Left ventricle myocardium superior (tissue), 1 donor: ENCODE data around the gene STPG4. TPM values are rescaled to one million over a fixed set of nuclear protein-coding genes. Genes with fewer than 3 reads are reported as not detected.

ENCODE experiments used
- ATAC-seq: fragments of 200-7000 bp; cut with Tn5 transposase; one replicate; pipeline ENCODE4 v1.9.1; 2020; ENCODE audit warnings: mild to moderate bottlenecking, moderate library complexity
- DNase-seq: peaks from one replicate; pipeline ENCODE4 v3.0.0-alpha.2; 2020
- intact Hi-C: fragments of 100-400 bp; cut with micrococcal nuclease; formaldehyde crosslinking; loops from one replicate; pipeline ENCODE4 v1.11.0; 2022
- total RNA-seq: library from RNA; stranded (reverse); fragmentation: NEBNext Ultra II Directional; extraction: Animal tissue kit (Norgen Biotek cat#: 25700); gene quantifications from one replicate; pipeline ENCODE4 v1.2.1, GENCODE V29; 2021
- donor health status: DM: no; HTN: yes; CAD: no; lungs with severe emphysema.

Gene STPG4
- total RNA-seq, 1 donor from 2014 or later = not detected

DNA sequence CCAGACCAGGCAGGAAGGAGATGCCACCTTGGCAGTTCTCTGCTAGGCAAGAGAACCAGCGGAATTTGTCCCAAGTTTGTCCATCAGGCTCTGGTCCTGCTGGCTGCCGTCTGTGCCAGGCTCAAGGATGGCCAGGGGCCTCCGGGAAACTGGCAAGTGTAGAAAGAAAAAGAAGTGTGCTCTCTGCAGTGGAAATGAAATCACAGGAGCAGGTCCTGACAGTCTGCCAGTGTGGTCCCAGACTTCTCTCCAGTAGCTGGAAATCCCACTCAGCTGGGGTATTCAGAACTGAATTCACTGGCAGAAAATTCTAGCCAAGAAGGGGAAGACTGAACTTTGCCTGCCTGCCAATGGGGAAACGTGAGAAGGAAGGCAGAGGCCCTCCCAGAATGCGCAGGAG, 91.0 kb downstream of the STPG4 start:
- no peak for DNase-seq
- intact Hi-C loops = no loop called here
- ATAC-seq = no peak

DNA sequence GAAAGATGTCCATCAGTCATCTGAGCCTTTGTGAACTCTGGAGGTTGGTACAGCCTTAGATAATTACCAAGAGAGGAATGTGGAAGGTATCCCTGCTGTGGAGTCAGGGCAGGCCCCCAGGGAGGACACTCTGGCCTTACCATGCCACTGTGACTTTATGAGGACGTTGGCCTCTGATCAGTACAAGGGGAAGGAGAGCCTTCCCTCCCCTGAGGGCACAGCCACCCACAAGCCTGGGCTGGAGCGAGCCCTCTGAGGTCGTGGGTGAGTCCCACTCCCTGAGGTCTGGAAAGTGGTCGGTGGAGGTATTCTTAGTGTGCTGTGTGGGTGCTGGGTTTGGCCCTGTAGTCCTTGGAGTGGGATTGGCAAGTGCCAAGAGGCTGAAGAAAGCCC, 91.6 kb downstream of the STPG4 start:
- no peak for ATAC-seq
- intact Hi-C loops = no loop called here
- no peak for DNase-seq

- ATAC-seq (no peak), DNase-seq (no peak)
- intact Hi-C loops = no loop called here
Observed at GRCh38 chr2:47062681-47063537, 92.2 kb downstream of the STPG4 start.

DNA sequence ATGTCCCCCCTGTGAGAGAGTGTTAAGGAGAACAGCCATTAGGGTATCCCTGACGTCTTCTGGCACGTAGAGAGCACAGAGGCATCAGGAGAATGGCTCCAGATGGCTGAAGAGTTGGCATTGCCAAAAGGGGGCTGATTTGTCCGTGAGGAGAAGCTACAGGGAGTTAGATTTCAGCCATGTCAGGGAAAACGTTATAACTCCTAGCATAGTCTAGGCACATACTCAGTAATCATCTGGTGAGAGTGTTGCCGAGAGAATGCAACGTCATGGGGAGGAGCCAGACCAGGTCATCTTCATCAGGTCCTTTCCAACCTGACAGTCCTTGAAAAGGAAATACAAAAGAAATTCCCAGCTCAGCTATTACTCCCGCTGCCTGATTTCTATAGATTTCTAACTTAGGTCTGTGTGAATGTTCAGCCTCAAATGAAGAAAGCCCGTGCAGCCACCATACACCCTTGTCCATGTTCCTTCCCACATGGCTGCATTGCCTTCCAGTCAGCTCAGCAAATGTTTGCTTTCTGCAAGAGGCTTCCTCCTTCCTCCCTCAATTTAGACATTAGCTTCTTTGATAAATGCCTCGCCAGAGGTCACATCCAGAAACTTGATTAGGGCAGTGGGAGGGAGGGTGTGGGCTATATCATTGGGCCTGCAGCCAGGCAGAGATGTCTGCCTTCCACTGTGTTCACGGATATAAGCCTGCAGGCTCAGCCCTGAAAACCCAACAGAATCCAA, 93.0 kb downstream of the STPG4 start:
- DNase-seq (no peak), ATAC-seq (peak; percentile 44)
- intact Hi-C loops = no loop called here

- DNase-seq (no peak), ATAC-seq (no peak)
- intact Hi-C loops = no loop called here
Observed at GRCh38 chr2:47060652-47061170, 94.4 kb downstream of the STPG4 start.

DNA sequence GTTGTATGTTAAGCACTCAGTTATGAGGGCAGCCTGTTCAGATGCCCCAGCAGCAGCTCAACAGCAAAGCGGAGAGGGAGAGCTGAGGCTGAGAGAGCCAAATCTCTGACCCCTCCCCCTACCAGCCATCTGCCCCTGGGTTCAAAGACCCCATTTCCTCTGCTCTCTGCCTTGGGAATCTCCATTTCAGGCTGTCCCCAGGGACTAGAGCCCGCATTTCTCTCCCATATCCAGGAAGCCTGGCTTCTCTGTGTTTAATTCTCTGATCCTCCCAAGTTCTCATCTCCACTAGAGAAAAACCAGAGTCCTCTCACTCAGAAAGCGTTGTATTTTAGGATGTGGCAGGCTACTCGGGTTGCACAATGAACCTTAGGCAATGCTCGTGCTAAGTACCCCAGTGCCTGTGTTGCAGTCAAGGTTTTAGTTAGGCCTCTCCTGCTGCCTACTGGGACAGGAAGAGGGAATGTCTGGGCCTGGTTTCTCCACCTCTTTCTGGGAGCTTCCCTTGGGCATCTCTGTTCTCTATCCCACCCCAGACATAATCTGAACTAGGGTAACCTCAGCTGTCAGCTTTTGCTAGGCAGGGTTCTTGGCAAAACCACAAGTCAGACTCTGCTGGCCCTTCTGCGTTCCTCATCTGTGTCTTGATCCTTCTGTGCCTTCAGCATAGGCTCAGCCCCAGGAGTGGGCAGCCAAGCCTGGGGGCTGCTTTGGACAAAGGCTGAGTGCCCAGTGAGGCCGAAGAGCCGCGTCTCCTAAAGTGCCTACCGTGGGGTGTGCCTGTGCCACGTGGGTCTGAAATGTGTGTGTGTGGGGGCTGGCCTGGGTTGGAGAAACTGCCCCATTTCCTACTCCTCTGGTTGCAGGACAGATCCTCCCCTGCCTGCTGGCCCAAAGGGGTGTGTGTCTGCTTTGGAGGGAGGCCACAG, 96.8 kb downstream of the STPG4 start:
- DNase-seq (peak; percentile 48), ATAC-seq (peak; percentile 68)

GRCh38 chr2:47057687-47058002, 97.5 kb downstream of the STPG4 start:
- ATAC-seq (no peak), DNase-seq (no peak)
- intact Hi-C loops = no loop called here

More for the DNA sequence above, 96.8 kb downstream of the STPG4 start:
- intact Hi-C loops = no loop called here

- intact Hi-C loops = no loop called here
- ATAC-seq (peak; percentile 73), DNase-seq (peak; percentile 66)
Observed at GRCh38 chr2:47056868-47057686, 98.0 kb downstream of the STPG4 start.

DNA sequence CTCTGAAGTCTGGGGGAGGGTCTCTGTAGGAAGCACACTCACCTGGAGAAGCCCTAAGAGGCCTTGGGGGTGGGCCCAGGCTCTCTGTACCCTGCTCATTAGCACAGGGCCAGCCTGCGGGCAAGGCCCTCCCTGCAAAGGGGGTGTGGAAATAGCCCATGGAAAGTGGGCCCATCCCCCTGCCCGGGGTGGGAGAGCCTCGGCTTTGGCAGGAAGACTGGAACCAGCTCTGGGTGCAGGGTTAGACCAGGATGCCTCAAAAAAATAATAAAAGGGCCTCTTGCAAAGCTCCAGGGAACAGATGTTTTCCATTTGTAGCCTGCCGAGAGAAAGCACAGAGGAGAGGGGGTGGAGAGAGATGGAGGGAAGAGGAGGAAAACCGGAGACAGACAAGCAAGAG, 98.7 kb downstream of the STPG4 start:
- intact Hi-C loops = no loop called here
- DNase-seq (peak; percentile 48), ATAC-seq (peak; percentile 17)

DNA sequence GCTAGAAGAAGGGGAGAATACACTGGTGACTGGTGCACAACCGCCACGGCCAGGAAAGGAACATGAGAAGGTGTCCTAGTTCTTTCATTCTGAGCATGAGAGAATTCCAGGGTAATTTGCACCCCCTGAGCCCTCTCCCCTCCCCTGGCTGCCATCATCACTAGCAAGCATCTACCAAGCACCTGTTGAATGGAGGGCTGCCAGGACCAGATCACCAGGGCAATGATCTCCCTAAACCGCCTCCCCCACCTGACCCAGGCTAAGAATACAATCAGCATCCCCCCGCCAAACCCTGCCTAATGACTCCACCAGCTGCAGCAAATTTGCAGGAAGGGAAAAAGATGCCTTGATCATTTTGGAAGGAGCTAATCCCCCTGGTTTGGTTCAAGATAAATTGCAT, 100.2 kb downstream of the STPG4 start:
- intact Hi-C loops = no loop called here
- ATAC-seq = no peak
- DNase-seq = no peak

DNA sequence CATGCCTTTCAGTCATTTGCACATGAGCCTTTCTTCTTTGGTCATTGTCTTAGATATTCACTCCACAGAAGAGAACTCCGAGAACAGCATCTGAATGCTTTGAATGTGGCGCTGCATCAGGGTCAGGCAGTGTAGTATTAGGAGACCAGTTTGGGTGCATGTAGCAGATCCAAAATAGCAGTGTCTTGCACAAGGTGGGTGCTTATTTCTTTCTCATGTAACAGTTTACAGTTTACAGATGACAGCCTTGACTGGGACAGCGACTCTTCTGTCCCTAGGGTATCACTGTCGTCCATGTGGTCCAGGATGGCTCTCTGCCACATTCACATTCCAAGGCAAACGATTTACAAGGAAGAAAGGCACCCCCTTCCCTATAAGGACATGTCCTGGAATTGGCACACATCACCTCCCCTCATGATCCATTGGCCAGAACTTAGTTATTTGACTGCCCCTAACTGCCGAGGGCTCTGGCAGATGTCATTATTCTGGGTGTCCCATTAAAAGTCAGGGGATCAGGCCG, 101.0 kb downstream of the STPG4 start:
- intact Hi-C loops = no loop called here
- ATAC-seq = no peak
- DNase-seq = no peak

DNA sequence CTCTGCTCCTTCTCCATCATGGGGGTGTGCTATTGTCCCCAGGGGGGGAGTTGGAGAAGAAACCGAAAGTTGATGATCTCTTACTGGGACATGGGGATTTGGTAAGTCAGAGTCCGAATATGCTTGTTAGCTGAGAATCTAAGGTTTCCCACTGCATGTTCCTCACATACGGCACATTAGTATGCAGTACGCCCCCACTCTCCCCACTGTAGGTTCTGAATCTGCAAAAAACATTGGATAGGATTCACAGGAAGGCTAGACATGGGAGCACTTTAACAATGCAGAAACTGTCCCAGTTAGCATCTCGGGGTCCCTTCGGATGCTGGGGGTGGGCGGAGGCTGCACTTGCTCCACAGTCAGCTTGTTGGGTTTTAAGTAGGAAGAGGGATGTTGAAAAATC, 102.3 kb downstream of the STPG4 start:
- ATAC-seq (no peak), DNase-seq (no peak)
- intact Hi-C loops = no loop called here

GRCh38 chr2:47051562-47051961, 103.5 kb downstream of the STPG4 start:
- DNase-seq (no peak), ATAC-seq (no peak)
- intact Hi-C loops = no loop called here

DNA sequence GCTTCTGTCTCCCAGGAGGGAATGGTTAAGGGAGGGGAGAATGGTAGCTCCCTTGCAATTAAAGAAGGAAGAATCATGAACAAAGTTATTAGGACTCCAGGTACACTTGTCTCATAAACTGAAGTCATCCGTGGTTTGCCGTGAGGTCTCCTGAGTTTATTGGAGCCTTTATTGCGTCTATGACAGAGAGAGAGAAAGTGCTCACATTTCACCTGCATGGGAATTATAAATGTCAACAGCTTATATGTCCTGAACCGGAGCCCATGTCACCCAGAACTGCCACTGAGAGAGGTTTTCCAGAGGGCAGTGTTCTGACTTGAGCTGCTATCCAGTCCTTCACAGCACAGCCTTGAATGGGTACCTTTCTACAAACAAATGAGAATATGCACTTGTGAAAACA, 104.3 kb downstream of the STPG4 start:
- intact Hi-C loops = no loop called here
- DNase-seq (no peak), ATAC-seq (peak; percentile 63)

DNA sequence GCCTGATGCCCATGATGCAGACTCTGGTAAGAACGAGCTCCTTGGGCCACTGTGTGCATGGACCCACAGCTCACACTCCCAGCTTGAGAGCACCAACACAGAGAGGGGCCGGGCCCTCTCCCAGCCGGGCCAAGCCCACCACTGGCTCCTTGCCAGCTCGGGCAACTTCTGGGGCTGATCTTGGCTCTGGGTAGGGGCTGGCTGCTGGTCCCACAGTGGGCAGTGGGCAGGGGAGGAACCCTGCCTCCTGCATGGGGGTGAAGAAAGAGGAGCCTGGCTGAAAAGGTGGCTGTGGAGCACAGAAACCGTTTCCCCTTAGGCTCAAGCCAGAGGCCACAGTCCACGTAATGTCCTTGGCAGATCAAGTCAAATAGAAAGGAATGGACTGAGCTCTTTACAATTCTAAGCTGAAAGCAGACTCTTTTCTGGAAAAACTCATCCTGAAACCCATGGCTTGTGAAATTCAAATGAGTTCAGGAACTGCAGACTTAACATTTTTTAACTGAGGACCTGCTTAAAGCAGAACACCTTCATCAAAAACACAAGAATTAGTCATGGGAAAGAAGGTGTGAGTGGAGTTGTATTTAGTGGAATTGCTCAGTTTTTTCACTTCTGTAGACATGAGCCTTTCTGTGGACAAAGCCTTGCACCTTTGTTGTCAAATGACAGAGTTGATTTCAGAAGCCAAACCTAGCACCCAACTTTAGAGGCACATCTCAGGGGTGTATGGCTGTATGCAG, 104.9 kb downstream of the STPG4 start:
- intact Hi-C loops = no loop called here
- DNase-seq = no peak
- peak; percentile 2 for ATAC-seq

- peak; percentile 87 for ATAC-seq
Observed at GRCh38 chr2:47049502-47049901, 105.6 kb downstream of the STPG4 start.

GRCh38 chr2:47048801-47049480, 106.2 kb downstream of the STPG4 start:
- DNase-seq (no peak), ATAC-seq (no peak)
- intact Hi-C loops = no loop called here

More at GRCh38 chr2:47049502-47049901, 105.6 kb downstream of the STPG4 start:
- intact Hi-C loops = no loop called here
- DNase-seq = peak; percentile 57
